Fibroblast of lung (primary cell): ENCODE measurements around the gene PRCC. TPM values are rescaled to one million over a fixed set of nuclear protein-coding genes. Genes with fewer than 3 reads are reported as not detected.
A peak's percentile ranks its signal among the peaks of the same experiment; 100 is the strongest.

Source experiments
- DNase-seq, 2 donors: peaks; one replicate each; pipeline versions ENCODE4 v3.0.0 to v3.0.0-alpha.2; 2010; ENCODE audit warnings: low read depth in 2 of 2
- H2AFZ ChIP-seq: 2 replicates; pipeline ENCODE4 v1.5.1; 2012; ENCODE audit warnings: low read length, control low read depth, inconsistent platforms
- H3K27ac ChIP-seq: 2 replicates; pipeline ENCODE4 v1.5.1; 2011; ENCODE audit warnings: low read length, control low read depth; ENCODE audit not compliant: insufficient read depth
- H3K27me3 ChIP-seq: 2 replicates; pipeline ENCODE4 v1.5.1; 2011; ENCODE audit warnings: mild to moderate bottlenecking, low read length; ENCODE audit not compliant: control insufficient read depth, insufficient read depth
- H3K36me3 ChIP-seq: 2 replicates; pipeline ENCODE4 v1.5.1; 2011; ENCODE audit warnings: low read length; ENCODE audit not compliant: control insufficient read depth, insufficient read depth
- H3K4me1 ChIP-seq: 2 replicates; pipeline ENCODE4 v1.5.1; 2011; ENCODE audit warnings: low read length; ENCODE audit not compliant: control insufficient read depth, insufficient read depth; ENCODE audit errors: extremely low read depth
- H3K4me2 ChIP-seq: 2 replicates; pipeline ENCODE4 v1.5.1; 2011; ENCODE audit warnings: low read length, control low read depth; ENCODE audit not compliant: insufficient read depth; ENCODE audit errors: extremely low read depth
- H3K4me3 ChIP-seq, 4 experiments: fragments of 200-600 bp in 1 of 4; sonication (generic) in 1 of 4; replicated peaks in 1 of 4; 2 replicates each; pipeline ENCODE4 v1.5.1; 2011 to 2016; ENCODE audit warnings: low read length in 4 of 4, low read depth in 3 of 4, mild to moderate bottlenecking in 3 of 4, control low read depth in 2 of 4, inconsistent platforms in 1 of 4, mixed read lengths in 1 of 4; ENCODE audit not compliant: insufficient read depth in 1 of 4; ENCODE audit errors: control extremely low read depth in 1 of 4
- H3K79me2 ChIP-seq: 2 replicates; pipeline ENCODE4 v1.5.1; 2012; ENCODE audit warnings: mild to moderate bottlenecking, low read length, inconsistent platforms; ENCODE audit not compliant: control insufficient read depth, insufficient read depth
- H3K9ac ChIP-seq: 2 replicates; pipeline ENCODE4 v1.5.1; 2011; ENCODE audit warnings: mild to moderate bottlenecking, low read length, control low read depth; ENCODE audit not compliant: insufficient read depth
- H3K9me3 ChIP-seq: 2 replicates; pipeline ENCODE4 v1.5.1; 2012; ENCODE audit warnings: low read depth, low read length; ENCODE audit not compliant: control insufficient read depth, insufficient read depth
- H4K20me1 ChIP-seq: 2 replicates; pipeline ENCODE4 v1.5.1; 2011; ENCODE audit warnings: low read length; ENCODE audit not compliant: control insufficient read depth, insufficient read depth; ENCODE audit errors: extremely low read depth
- EZH2 ChIP-seq: IDR thresholded peaks from 2 replicates; pipeline ENCODE4 v1.5.1; 2012; ENCODE audit warnings: low read length, control low read depth, mild to moderate bottlenecking; ENCODE audit errors: missing control alignments
- polyA plus RNA-seq, 2 donors: library from polyadenylated mRNA; depleted of rRNA in 1 of 2; stranded (reverse) in 1 of 2; unstranded in 1 of 2; fragments of >200 nt; gene quantifications; 2 replicates each; pipeline ENCODE4 v1.2.1, GENCODE V29; 2011 to 2012; ENCODE audit warnings: missing spikeins in 1 of 2
- total RNA-seq: library from RNA; depleted of rRNA; stranded (reverse); fragments of >200 nt; gene quantifications from 2 replicates; pipeline ENCODE4 v1.2.1, GENCODE V29; 2014
- TF ChIP-seq, protein P1 (sequence below), 2 donors: IDR thresholded peaks in 1 of 2; conservative IDR thresholded peaks in 1 of 2; 1 replicate in 1 of 2; 2 replicates in 1 of 2; pipeline ENCODE4 v1.5.1; 2011 to 2012; ENCODE audit warnings: low read length in 2 of 2, control low read depth in 1 of 2, inconsistent platforms in 1 of 2, low read depth in 1 of 2, mild to moderate bottlenecking in 1 of 2

PRCC gene
- total and polyA plus RNA-seq, 2 donors (not counting 1 experiment from before 2014, with no cell fraction given), result 13.2 to 52.0 TPM

DNA sequence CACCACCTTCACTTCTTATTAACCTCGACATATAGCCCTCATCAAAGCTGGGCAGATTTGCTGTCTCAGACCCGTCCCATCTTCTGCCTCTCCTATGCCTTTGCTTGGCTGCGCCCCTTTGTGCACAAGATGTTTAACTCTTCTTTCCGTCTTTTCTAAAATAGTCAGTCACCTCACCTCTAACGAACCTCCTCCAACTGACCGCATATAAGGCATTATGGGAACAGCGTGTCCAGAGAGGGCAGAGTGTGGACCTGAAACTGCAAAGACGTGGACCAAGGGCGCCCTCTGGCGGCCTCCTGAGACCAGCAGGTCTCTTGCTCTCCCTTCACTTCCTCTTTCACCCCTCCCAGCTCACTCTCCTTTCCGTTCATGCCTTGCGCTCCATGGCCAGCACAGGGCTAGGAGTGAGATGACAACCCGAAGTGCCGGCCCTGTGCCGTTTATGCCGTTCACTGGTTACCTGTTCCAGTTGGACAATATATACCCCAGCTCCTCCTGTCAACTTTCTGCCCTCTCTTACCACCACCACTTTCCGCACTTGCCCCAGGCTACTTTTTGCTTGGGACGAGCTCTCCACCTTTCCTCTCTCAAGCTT is 41.6 kb upstream of the PRCC start:
- H2AFZ ChIP-seq, result no peak overlapping the region
- H3K79me2 ChIP-seq, result peaks cover 57% of the 10 kb centered on the region
- H3K4me1 ChIP-seq, result peaks cover 24% of the 10 kb centered on the region
- H3K4me2 ChIP-seq, result peak overlapping the region; percentile 97
- H3K27me3 ChIP-seq, result no peaks in the 10 kb centered on the region
- H4K20me1 ChIP-seq, result no peaks in the 10 kb centered on the region
- H3K4me3 ChIP-seq, result peak overlapping the region; percentile 48 to 95 (median 88)
- H3K9ac ChIP-seq, result no peak overlapping the region
- peak; percentile 76 to 92 for DNase-seq
- no peak overlapping the region for H3K27ac ChIP-seq
- H3K9me3 ChIP-seq, result no peaks in the 10 kb centered on the region
- H3K36me3 ChIP-seq, result peaks cover 17% of the 10 kb centered on the region
- TF ChIP-seq EZH2, result no peak
- TF ChIP-seq, protein P1, sequence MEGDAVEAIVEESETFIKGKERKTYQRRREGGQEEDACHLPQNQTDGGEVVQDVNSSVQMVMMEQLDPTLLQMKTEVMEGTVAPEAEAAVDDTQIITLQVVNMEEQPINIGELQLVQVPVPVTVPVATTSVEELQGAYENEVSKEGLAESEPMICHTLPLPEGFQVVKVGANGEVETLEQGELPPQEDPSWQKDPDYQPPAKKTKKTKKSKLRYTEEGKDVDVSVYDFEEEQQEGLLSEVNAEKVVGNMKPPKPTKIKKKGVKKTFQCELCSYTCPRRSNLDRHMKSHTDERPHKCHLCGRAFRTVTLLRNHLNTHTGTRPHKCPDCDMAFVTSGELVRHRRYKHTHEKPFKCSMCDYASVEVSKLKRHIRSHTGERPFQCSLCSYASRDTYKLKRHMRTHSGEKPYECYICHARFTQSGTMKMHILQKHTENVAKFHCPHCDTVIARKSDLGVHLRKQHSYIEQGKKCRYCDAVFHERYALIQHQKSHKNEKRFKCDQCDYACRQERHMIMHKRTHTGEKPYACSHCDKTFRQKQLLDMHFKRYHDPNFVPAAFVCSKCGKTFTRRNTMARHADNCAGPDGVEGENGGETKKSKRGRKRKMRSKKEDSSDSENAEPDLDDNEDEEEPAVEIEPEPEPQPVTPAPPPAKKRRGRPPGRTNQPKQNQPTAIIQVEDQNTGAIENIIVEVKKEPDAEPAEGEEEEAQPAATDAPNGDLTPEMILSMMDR (conservative IDR thresholded peaks at IDR 0.05 in 1 of 2, IDR thresholded peaks at IDR 0.05 in 1 of 2; ENCODE audit: low read depth in 1 of 2, low read length in 2 of 2), result peak; percentile 88 to 96

DNA sequence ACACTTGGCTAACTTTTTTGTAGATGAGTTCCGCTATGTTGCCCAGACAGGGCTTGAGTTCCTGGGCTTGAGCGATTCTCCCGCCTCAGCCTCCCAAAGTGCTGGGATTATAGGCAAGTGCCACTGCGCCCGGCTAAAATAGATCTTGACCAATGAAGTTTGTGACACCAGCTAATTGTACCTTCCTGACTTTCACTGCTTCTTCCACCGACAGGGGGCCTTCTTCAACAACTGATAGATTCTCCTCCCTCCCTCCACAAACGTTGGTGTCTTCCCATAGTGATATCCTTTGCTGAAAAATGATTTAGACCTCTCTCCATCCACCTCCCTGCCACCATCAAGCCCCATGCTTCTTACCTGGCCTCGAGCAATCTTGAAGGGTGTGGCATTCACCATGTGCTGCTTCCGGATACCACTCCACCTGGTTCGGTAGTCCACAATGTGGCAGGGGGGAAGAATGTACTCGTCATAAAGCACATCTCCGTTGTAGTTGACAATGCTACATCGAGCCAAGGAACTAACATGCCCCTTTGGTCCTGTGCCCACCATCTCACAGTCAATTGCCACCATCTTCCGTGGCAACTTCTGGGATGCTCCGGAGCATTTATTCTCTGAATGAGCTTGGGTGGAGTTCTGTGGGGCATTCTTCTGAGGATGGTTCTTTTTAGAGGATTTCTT is 40.6 kb upstream of the PRCC start:
- Histone ChIP-seq H2AFZ (no peak overlapping the region), H3K9me3 (no peaks in the 10 kb centered on the region), H3K4me1 (peaks cover 24% of the 10 kb centered on the region), H3K36me3 (peaks cover 15% of the 10 kb centered on the region), H3K4me3 (peak overlapping the region; percentile 29 to 95 (median 88)), H3K27me3 (no peaks in the 10 kb centered on the region), H3K9ac (no peak overlapping the region), H3K27ac (no peak overlapping the region), H4K20me1 (no peaks in the 10 kb centered on the region), H3K79me2 (peaks cover 57% of the 10 kb centered on the region), H3K4me2 (peak overlapping the region; percentile 97)
- DNase-seq, result peak; percentile 53 to 70
- TF ChIP-seq EZH2, result no peak
- TF ChIP-seq, protein P1 (conservative IDR thresholded peaks at IDR 0.05 in 1 of 2, IDR thresholded peaks at IDR 0.05 in 1 of 2; ENCODE audit: low read depth in 1 of 2, low read length in 2 of 2), result peak; percentile 63 to 66

DNA sequence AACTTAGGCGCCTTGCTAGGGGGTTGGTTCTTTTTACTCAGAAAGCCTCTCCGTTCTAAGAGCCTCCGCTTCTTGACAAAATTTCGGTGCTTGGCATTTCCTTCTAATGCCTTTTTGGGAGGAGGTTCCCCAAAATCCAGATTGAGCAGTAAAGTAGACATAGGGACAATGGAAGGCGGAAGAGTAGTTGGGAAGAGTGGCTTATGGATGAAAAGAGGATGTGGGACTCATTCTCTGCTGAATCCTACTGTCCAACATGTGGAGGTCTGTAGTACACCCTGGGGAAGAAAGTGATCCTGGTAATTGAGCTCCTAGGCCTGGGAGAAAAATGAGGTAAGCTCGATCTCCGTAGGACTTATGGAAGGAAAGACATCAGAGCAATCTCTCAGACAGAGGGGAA is 39.8 kb upstream of the PRCC start:
- peaks cover 24% of the 10 kb centered on the region for H3K4me1 ChIP-seq

More for the DNA sequence above, 39.8 kb upstream of the PRCC start:
- Histone ChIP-seq H3K27ac (peak overlapping the region; percentile 100), H3K27me3 (no peaks in the 10 kb centered on the region), H3K4me2 (peak overlapping the region; percentile 97), H2AFZ (no peak overlapping the region), H4K20me1 (no peaks in the 10 kb centered on the region), H3K9ac (peak overlapping the region; percentile 99), H3K9me3 (no peaks in the 10 kb centered on the region), H3K4me3 (peak overlapping the region; percentile 84 to 100 (median 94)), H3K36me3 (peaks cover 15% of the 10 kb centered on the region), H3K79me2 (peaks cover 57% of the 10 kb centered on the region)
- DNase-seq, result no peak
- TF ChIP-seq, protein P1 (conservative IDR thresholded peaks at IDR 0.05 in 1 of 2, IDR thresholded peaks at IDR 0.05 in 1 of 2; ENCODE audit: low read depth in 1 of 2, low read length in 2 of 2), result no peak
- no peak for TF ChIP-seq EZH2
